ENCODE results near the gene CA10.

- TF ChIP-seq CTCF (IDR thresholded peaks at IDR 0.05; ENCODE audit: insufficient read depth, low read length, poor library complexity, severe bottlenecking) (no peak), EZH2phosphoT487 (conservative IDR thresholded peaks at IDR 0.05; ENCODE audit: low read length) (no peak)
These were observed 426.4 kb downstream of the CA10 start for GRCh38 chr17:51731941-51732722.

Measured in SU-DHL-6 (cell line).